Effector memory CD4-positive, alpha-beta T cell (primary cell): Measurements from ENCODE around the gene MIDN.

Experiments used
- DNase-seq, 3 donors: peaks; one replicate each; pipeline ENCODE4 v3.0.0-alpha.2; 2020
- H3K27ac ChIP-seq: 2 replicates; pipeline ENCODE4 v1.7.0; 2013; ENCODE audit warnings: mild to moderate bottlenecking, low read length, moderate library complexity; ENCODE audit not compliant: insufficient read depth, poor library complexity, severe bottlenecking
- H3K27me3 ChIP-seq: replicated peaks from 2 replicates; pipeline ENCODE4 v1.7.0; 2013; ENCODE audit warnings: mild to moderate bottlenecking, low read length; ENCODE audit not compliant: insufficient read depth, control insufficient read depth, poor library complexity, severe bottlenecking
- H3K36me3 ChIP-seq: 2 replicates; pipeline ENCODE4 v1.7.0; 2013; ENCODE audit warnings: mild to moderate bottlenecking, low read length, moderate library complexity; ENCODE audit not compliant: control insufficient read depth, insufficient read depth
- H3K4me1 ChIP-seq: 2 replicates; pipeline ENCODE4 v1.7.0; 2013; ENCODE audit warnings: low read length, mild to moderate bottlenecking; ENCODE audit not compliant: control insufficient read depth, insufficient read depth, poor library complexity, severe bottlenecking
- H3K4me3 ChIP-seq: 2 replicates; pipeline ENCODE4 v1.7.0; 2013; ENCODE audit warnings: low read length, low read depth, mild to moderate bottlenecking; ENCODE audit not compliant: insufficient read depth, poor library complexity, severe bottlenecking
- H3K9me3 ChIP-seq: 2 replicates; pipeline ENCODE4 v1.7.0; 2013; ENCODE audit warnings: mild to moderate bottlenecking, low read length, moderate library complexity; ENCODE audit not compliant: control insufficient read depth

MIDN gene

GRCh38 chr19:1266129-1266915, 17.9 kb downstream of the MIDN start:
- H3K9me3 ChIP-seq = no peaks in the 10 kb centered on the region

DNA sequence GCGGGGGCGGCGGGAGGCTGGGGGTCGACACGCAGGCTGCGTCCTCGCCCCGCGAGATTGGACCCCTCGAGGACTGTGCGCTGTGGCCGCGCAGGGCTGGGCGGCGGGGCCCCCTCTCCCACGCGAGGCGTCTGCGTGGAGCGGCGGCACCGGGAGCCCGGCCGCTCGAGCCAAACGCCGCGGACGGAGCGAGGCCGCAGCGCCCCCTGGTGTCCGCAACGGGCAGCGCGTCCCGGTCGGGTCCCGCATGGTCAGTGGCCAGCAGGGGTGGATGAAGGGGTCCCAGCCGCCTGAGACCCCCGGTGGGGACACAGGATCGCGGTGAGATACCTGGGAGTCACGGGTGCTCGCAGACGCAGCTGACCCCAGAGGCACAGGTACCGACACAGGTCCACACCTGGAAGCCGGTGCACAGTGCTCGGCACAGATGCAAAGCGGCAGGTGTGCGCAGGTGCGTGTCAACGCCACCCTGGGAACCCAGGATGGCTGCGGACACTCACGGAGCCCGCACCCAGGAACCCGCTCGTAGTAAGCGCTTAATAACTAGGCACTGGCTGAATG, 18.6 kb downstream of the MIDN start:
- peaks cover 13% of the 10 kb centered on the region for H3K36me3 ChIP-seq
- peak overlapping the region; percentile 62 for H3K27ac ChIP-seq
- H3K4me3 ChIP-seq = peak overlapping the region; percentile 49
- no peaks in the 10 kb centered on the region for H3K27me3 ChIP-seq
- DNase-seq = peak; percentile 38 to 60 (median 45)
- H3K9me3 ChIP-seq = no peaks in the 10 kb centered on the region
- H3K4me1 ChIP-seq = peaks cover 66% of the 10 kb centered on the region

More at GRCh38 chr19:1266129-1266915, 17.9 kb downstream of the MIDN start:
- Histone ChIP-seq H3K27ac (peak overlapping the region; percentile 62), H3K4me3 (peak overlapping the region; percentile 49), H3K4me1 (peaks cover 65% of the 10 kb centered on the region), H3K36me3 (peaks cover 7% of the 10 kb centered on the region), H3K27me3 (no peaks in the 10 kb centered on the region)
- peak; percentile 78 to 82 (median 82) for DNase-seq

DNA sequence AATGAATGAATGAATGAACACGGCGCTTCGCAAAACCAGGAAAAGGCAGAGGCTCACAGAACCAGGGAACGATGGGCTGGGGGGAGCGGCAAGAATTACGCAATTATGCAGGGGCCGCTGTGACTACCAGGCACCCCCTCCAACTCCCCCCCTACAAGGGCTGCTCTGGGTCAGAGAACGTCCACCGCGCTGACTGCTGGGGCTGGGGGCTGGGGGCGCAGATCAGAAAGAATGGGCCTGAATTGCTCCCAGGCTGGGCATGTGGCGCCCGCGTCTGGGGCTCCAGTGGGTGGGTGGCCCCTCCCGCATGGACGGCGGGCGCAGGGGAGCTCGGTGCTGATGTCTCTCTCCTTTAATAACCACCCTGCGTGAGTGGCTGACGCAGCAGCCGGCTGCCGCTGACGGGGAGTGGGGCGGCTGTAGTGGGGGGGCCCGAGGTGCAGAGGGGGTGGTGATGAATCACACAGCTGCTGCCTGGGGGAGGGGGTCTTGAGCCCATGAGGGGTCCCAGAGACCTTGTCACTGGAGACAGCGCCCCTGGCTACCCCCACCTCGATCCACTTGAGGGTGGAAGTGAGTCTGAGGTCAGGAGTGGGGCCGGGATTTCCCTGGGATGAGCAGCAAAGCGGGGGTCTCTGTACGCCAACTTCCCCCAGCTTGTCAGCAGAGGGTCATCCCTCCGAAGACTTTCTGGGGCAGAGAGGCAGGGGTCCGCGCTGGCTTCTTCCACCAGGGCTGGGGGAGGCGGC, 19.3 kb downstream of the MIDN start:
- Histone ChIP-seq H3K27me3 (no peaks in the 10 kb centered on the region), H3K27ac (no peak overlapping the region), H3K4me3 (peak overlapping the region; percentile 49), H3K9me3 (no peaks in the 10 kb centered on the region), H3K36me3 (peaks cover 20% of the 10 kb centered on the region), H3K4me1 (peaks cover 65% of the 10 kb centered on the region)
- DNase-seq = peak in 2 of 3 donors; percentile 42 to 43

- DNase-seq = no peak
- Histone ChIP-seq H3K4me3 (peak overlapping the region; percentile 1), H3K27ac (peak overlapping the region; percentile 60), H3K4me1 (peaks cover 65% of the 10 kb centered on the region), H3K9me3 (no peaks in the 10 kb centered on the region), H3K36me3 (peaks cover 28% of the 10 kb centered on the region), H3K27me3 (no peaks in the 10 kb centered on the region)
Observed at GRCh38 chr19:1268226-1269064, 20.1 kb downstream of the MIDN start.

DNA sequence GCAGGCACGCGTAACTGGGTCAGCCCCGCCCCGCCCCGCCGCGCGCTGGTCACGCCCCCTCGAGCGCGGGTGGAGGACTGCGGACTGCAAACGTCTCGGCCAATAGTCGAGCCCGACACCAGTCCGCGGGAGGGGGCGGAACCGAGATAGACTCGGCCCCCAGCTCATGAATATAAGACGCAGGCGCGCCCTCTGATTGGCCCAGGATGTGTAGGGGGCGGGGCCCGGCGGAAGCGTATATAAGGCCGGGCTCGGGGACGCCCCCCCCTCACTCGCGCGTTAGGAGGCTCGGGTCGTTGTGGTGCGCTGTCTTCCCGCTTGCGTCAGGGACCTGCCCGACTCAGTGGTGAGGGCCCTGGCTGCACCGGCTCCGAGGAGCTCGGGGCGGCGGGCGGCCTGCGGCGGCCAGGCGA, 20.7 kb downstream of the MIDN start, which contains the start of gene CIRBP:
TSS of gene CIRBP (plus strand) at position 268 of the 413 bp plus-strand sequence. CDS start 1,602 bp downstream, outside the sequence.
- H3K36me3 ChIP-seq = peaks cover 34% of the 10 kb centered on the region
- peak; percentile 99 to 100 (median 100) for DNase-seq
- peaks cover 66% of the 10 kb centered on the region for H3K4me1 ChIP-seq
- H3K9me3 ChIP-seq = no peaks in the 10 kb centered on the region
- H3K27me3 ChIP-seq = no peaks in the 10 kb centered on the region
- H3K4me3 ChIP-seq = peak within 1 kb of the TSS; percentile 73
- peak within 1 kb of the TSS; percentile 78 for H3K27ac ChIP-seq

DNA sequence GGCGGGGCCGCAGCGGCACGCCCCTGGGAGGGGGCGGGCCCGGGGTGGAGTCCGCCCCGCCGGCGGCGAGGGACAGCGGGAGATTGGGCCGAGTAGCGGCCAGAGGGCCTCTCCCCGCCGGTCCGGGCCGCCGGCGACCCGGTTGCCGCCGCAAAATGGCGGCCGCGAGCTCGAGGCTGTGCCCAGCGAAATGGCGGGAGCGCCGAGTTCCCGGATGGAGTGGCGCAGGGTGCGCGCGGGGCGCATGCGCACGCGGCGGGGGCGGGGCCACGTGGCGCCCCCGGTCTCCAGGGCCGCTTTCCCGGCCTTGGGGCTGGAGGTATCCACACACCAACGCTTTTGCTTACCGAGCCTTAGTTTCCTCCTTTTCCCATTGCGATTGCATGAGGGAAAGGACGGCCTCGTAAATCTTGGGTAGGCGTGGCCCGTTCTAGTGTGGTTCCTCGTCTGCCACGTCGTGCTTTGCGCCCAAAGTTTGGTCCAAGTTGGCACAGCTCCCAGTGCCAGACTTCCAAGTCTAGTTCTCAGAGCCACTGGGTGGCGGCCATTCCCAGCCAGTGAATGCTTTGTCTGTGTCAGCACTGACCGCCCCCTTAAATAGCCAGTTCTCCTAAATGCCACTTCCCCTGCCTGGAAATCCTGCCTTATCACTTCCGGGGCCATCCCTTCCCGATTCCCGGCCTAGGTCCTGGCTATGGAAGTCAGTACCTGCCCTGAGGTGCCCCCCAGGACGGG, 21.3 kb downstream of the MIDN start:
- peaks cover 72% of the 10 kb centered on the region for H3K4me1 ChIP-seq
- H3K27me3 ChIP-seq = no peaks in the 10 kb centered on the region
- peak; percentile 75 to 83 (median 81) for DNase-seq
- peak overlapping the region; percentile 78 for H3K27ac ChIP-seq
- peak overlapping the region; percentile 73 for H3K4me3 ChIP-seq
- H3K36me3 ChIP-seq = peaks cover 40% of the 10 kb centered on the region
- H3K9me3 ChIP-seq = no peaks in the 10 kb centered on the region

DNA sequence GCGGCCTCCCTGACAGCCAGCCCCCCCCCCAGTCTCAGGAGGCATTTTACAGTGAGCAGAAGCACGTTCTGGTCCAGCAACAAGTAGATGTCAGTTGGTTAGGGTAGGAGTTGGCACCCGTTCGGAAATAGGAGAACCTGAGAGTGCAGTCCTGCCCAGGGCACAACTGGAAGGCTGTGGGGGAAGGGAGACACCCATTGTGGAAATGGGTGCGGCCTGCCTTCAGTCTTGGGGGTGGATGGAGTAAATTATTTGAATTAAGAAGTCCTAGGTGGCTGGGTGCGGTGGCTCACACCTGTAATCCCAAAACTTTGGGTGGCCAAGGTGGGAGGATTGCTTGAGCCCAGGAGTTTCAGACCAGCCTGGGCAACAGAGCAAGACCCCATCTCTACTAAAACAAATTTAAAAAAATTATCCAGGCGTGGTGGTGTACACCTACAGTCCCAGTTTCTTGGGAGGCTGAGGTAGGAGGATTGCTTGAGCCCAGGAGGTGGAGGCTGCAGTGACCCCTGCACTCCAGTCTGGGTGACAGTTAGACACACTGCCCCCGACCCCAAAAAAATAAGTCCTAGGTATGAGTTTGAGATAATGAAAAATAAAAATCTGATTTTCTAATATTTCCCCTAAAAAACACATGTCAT, 21.9 kb downstream of the MIDN start:
- Histone ChIP-seq H3K27ac (peak overlapping the region; percentile 78), H3K9me3 (no peaks in the 10 kb centered on the region), H3K27me3 (no peaks in the 10 kb centered on the region), H3K4me1 (peaks cover 77% of the 10 kb centered on the region), H3K36me3 (peaks cover 45% of the 10 kb centered on the region), H3K4me3 (peak overlapping the region; percentile 73)
- DNase-seq = no peak

GRCh38 chr19:1270854-1271527, 22.6 kb downstream of the MIDN start:
- Histone ChIP-seq H3K27me3 (no peaks in the 10 kb centered on the region), H3K27ac (peak overlapping the region; percentile 78), H3K36me3 (peaks cover 45% of the 10 kb centered on the region), H3K9me3 (no peaks in the 10 kb centered on the region), H3K4me3 (peak overlapping the region; percentile 73), H3K4me1 (peaks cover 75% of the 10 kb centered on the region)
- no peak for DNase-seq
